Liver (tissue), 3 donors: Measurements from ENCODE around the gene PRKX.

Experiments
- EGR1 ChIP-seq, 2 donors: IDR thresholded peaks; 2 replicates each; pipeline ENCODE4 v1.6.1; 2016 to 2018; ENCODE audit warnings: antibody characterized with exemption in 2 of 2, low read depth in 2 of 2
- RAD21 ChIP-seq, 2 donors: IDR thresholded peaks; 2 replicates each; pipeline ENCODE4 v1.6.1; 2016; ENCODE audit warnings: antibody characterized with exemption in 2 of 2, mild to moderate bottlenecking in 2 of 2
- SP1 ChIP-seq: IDR thresholded peaks from 2 replicates; pipeline ENCODE4 v1.6.1; 2018; ENCODE audit warnings: antibody characterized with exemption, mild to moderate bottlenecking
- TAF1 ChIP-seq: conservative IDR thresholded peaks from 2 replicates; pipeline ENCODE4 v1.6.1; 2016; ENCODE audit warnings: antibody characterized with exemption, mild to moderate bottlenecking
- TF ChIP-seq, protein P1 (sequence below): fragments of 150-350 bp; IDR thresholded peaks from 2 replicates; pipeline ENCODE4 v1.5.1; 2017; ENCODE audit warnings: improper control_type of control experiment, low read depth, low read length; ENCODE audit not compliant: missing input control
- donor health status: healthy.
- donor health status: healthy.

DNA sequence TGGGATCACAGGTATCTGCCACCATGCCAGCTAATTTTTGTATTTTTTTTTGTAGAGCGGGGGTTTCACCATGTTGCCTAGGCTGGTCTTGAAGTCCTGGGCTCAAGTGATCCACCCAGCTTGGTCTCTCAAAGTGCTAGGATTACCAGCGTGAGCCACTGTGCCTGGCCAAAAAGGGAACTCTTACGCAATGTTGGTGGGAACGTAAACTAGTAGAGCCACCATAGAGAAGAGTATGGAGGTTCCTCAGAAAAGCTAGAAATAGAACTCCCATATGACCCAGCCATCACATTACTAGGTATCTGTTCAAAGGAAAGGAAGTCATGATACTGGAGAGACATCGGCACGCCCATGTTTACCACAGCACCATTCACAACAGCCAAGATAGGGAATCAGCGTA, 85.9 kb downstream of the PRKX start:
- TF ChIP-seq TAF1 (no peak), EGR1 (IDR thresholded peaks at IDR 0.05; ENCODE audit: low read depth in 2 of 2) (no peak), RAD21 (IDR thresholded peaks at IDR 0.05) (no peak), SP1 (no peak)
- TF ChIP-seq, protein P1, sequence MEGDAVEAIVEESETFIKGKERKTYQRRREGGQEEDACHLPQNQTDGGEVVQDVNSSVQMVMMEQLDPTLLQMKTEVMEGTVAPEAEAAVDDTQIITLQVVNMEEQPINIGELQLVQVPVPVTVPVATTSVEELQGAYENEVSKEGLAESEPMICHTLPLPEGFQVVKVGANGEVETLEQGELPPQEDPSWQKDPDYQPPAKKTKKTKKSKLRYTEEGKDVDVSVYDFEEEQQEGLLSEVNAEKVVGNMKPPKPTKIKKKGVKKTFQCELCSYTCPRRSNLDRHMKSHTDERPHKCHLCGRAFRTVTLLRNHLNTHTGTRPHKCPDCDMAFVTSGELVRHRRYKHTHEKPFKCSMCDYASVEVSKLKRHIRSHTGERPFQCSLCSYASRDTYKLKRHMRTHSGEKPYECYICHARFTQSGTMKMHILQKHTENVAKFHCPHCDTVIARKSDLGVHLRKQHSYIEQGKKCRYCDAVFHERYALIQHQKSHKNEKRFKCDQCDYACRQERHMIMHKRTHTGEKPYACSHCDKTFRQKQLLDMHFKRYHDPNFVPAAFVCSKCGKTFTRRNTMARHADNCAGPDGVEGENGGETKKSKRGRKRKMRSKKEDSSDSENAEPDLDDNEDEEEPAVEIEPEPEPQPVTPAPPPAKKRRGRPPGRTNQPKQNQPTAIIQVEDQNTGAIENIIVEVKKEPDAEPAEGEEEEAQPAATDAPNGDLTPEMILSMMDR, result no peak
